SU-DHL-6 (cell line): ENCODE results near the gene CYP26C1.

Source experiments
- H2AFZ ChIP-seq: fragments of 200-600 bp; sonication (generic); 2 replicates; pipeline ENCODE4 v1.6.1; 2014; ENCODE audit warnings: low read depth, mild to moderate bottlenecking, moderate library complexity, mixed read lengths, antibody characterized with exemption, low read length; ENCODE audit not compliant: severe bottlenecking
- H3F3A ChIP-seq: fragments of 200-600 bp; shearing (Covaris generic); 2 replicates; pipeline ENCODE4 v1.6.0; 2016; ENCODE audit warnings: antibody characterized with exemption, mild to moderate bottlenecking; ENCODE audit not compliant: insufficient read depth
- H3K27ac ChIP-seq: fragments of 200-600 bp; sonication (generic); 2 replicates; pipeline ENCODE4 v1.5.1; 2016; ENCODE audit warnings: low read depth, mild to moderate bottlenecking, low read length, moderate library complexity, mixed read lengths
- H3K27me3 ChIP-seq: fragments of 200-600 bp; sonication (generic), shearing (Covaris generic); 2 replicates; pipeline ENCODE4 v1.6.0; 2014; ENCODE audit warnings: mild to moderate bottlenecking, low read length
- H3K36me3 ChIP-seq: fragments of 200-600 bp; sonication (generic); 2 replicates; pipeline ENCODE4 v1.6.1; 2014; ENCODE audit warnings: mild to moderate bottlenecking, low read length, mixed read lengths
- H3K4me2 ChIP-seq: fragments of 300-600, 200-600 bp; shearing (Covaris generic), sonication (generic); 2 replicates; pipeline ENCODE4 v1.6.0; 2014; ENCODE audit warnings: low read length, low read depth, mild to moderate bottlenecking; ENCODE audit not compliant: poor library complexity, severe bottlenecking
- H3K4me3 ChIP-seq: fragments of 200-600 bp; sonication (generic); 2 replicates; pipeline ENCODE4 v1.5.1; 2014; ENCODE audit warnings: antibody characterized with exemption, low read length, mild to moderate bottlenecking, mixed read lengths; ENCODE audit not compliant: insufficient read depth, poor library complexity, severe bottlenecking
- H3K79me2 ChIP-seq: fragments of 200-600 bp; sonication (generic); 2 replicates; pipeline ENCODE4 v1.6.1; 2014; ENCODE audit warnings: mild to moderate bottlenecking, low read length, moderate library complexity; ENCODE audit not compliant: insufficient read depth
- H3K9ac ChIP-seq: fragments of 200-600 bp; sonication (generic); 2 replicates; pipeline ENCODE4 v1.7.0; 2014; ENCODE audit warnings: mild to moderate bottlenecking, low read length
- H3K9me2 ChIP-seq: fragments of 200-600 bp; sonication (generic); replicated peaks from 2 replicates; pipeline ENCODE4 v1.6.1; 2014; ENCODE audit warnings: low read length; ENCODE audit not compliant: insufficient read depth
- H3K9me3 ChIP-seq: fragments of 200-600 bp; sonication (generic); 2 replicates; pipeline ENCODE4 v1.6.1; 2014; ENCODE audit warnings: low read length, mixed read lengths; ENCODE audit not compliant: insufficient read depth
- H4K20me1 ChIP-seq: fragments of 200-600 bp; sonication (generic); 2 replicates; pipeline ENCODE4 v1.6.1; 2014; ENCODE audit warnings: low read depth, mild to moderate bottlenecking, antibody characterized with exemption, low read length, moderate library complexity, mixed read lengths
- EZH2phosphoT487 ChIP-seq: fragments of 200-600 bp; sonication (generic), shearing (Covaris generic); conservative IDR thresholded peaks from 2 replicates; pipeline ENCODE4 v1.6.1; 2018; ENCODE audit warnings: mild to moderate bottlenecking, antibody characterized with exemption, low read length, moderate library complexity, mixed read lengths
- TF ChIP-seq, protein P1 (sequence below): fragments of 200-600 bp; sonication (generic); IDR thresholded peaks from one replicate; pipeline ENCODE4 v1.5.1; 2017; ENCODE audit warnings: antibody characterized with exemption, mild to moderate bottlenecking, low read length, moderate library complexity; ENCODE audit not compliant: insufficient read depth, poor library complexity, severe bottlenecking

Gene CYP26C1

GRCh38 chr10:93080350-93081046 lies 19.9 kb downstream of the CYP26C1 start:
- no peaks in the 10 kb centered on the region for H3K9me2 ChIP-seq
- H3K9me3 ChIP-seq = no peaks in the 10 kb centered on the region
- H3K27ac ChIP-seq = no peak overlapping the region
- H3K4me3 ChIP-seq = no peak overlapping the region
- no peak overlapping the region for H3K4me2 ChIP-seq
- H3K9ac ChIP-seq = no peak overlapping the region
- H2AFZ ChIP-seq = no peak overlapping the region
- no peaks in the 10 kb centered on the region for H3K79me2 ChIP-seq
- H3F3A ChIP-seq = no peaks in the 10 kb centered on the region
- no peaks in the 10 kb centered on the region for H3K36me3 ChIP-seq
- no peak for TF ChIP-seq EZH2phosphoT487
- TF ChIP-seq, protein P1, sequence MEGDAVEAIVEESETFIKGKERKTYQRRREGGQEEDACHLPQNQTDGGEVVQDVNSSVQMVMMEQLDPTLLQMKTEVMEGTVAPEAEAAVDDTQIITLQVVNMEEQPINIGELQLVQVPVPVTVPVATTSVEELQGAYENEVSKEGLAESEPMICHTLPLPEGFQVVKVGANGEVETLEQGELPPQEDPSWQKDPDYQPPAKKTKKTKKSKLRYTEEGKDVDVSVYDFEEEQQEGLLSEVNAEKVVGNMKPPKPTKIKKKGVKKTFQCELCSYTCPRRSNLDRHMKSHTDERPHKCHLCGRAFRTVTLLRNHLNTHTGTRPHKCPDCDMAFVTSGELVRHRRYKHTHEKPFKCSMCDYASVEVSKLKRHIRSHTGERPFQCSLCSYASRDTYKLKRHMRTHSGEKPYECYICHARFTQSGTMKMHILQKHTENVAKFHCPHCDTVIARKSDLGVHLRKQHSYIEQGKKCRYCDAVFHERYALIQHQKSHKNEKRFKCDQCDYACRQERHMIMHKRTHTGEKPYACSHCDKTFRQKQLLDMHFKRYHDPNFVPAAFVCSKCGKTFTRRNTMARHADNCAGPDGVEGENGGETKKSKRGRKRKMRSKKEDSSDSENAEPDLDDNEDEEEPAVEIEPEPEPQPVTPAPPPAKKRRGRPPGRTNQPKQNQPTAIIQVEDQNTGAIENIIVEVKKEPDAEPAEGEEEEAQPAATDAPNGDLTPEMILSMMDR = peak; percentile 82
- H4K20me1 ChIP-seq = no peaks in the 10 kb centered on the region
- H3K27me3 ChIP-seq = no peaks in the 10 kb centered on the region

- H3K27me3 ChIP-seq = no peaks in the 10 kb centered on the region
- H3K9ac ChIP-seq = no peak overlapping the region
- no peaks in the 10 kb centered on the region for H3K9me2 ChIP-seq
- H3K27ac ChIP-seq = no peak overlapping the region
- H3K4me3 ChIP-seq = no peak overlapping the region
- H2AFZ ChIP-seq = no peak overlapping the region
- no peak overlapping the region for H3K4me2 ChIP-seq
- H3K9me3 ChIP-seq = no peaks in the 10 kb centered on the region
- no peaks in the 10 kb centered on the region for H3F3A ChIP-seq
- no peak for TF ChIP-seq EZH2phosphoT487
- TF ChIP-seq, protein P1 = no peak
- H3K36me3 ChIP-seq = no peaks in the 10 kb centered on the region
- H3K79me2 ChIP-seq = no peaks in the 10 kb centered on the region
- no peaks in the 10 kb centered on the region for H4K20me1 ChIP-seq
These were observed 20.7 kb downstream of the CYP26C1 start for GRCh38 chr10:93081318-93081717.

DNA sequence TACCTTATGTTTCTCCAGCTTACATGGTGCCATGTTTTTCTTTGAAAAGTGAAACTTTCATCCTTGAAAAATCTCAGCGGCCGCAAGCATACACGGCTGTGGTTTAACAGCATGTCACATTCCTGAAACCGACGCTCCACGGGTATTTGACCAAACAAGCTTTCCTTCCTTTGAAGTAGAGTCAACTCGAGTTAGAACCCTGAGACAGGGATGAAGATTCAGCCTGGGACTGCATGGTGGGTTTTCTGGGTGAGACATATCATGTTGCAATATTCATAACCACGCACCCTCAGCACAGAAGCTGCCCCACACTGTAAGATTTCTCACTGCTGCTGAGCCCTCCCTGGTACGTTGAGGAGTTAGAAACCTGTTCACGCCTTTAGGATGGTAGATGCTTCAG lies 21.2 kb downstream of the CYP26C1 start:
- Histone ChIP-seq H3F3A (no peaks in the 10 kb centered on the region), H3K9me2 (no peaks in the 10 kb centered on the region), H3K9ac (no peak overlapping the region), H2AFZ (no peak overlapping the region), H3K9me3 (no peaks in the 10 kb centered on the region), H3K27ac (no peak overlapping the region), H3K79me2 (no peaks in the 10 kb centered on the region), H3K36me3 (no peaks in the 10 kb centered on the region), H3K4me3 (no peak overlapping the region), H4K20me1 (no peaks in the 10 kb centered on the region), H3K27me3 (no peaks in the 10 kb centered on the region), H3K4me2 (no peak overlapping the region)
- TF ChIP-seq, protein P1 = no peak
- no peak for TF ChIP-seq EZH2phosphoT487
